GM19239 (cell line): Measurements from ENCODE around the gene ADCY4.
"Not testable (repeated sequence)": the region's sequence is repeated elsewhere in the genome, so short reads cannot be mapped to it uniquely, and the experiment has no call there.

Experiments used
- DNase-seq: peaks from one replicate; pipeline ENCODE4 v3.0.0; 2011; ENCODE audit warnings: low spot score; ENCODE audit not compliant: insufficient read length
- FAIRE-seq: peaks from 2 replicates; lab custom pipeline; 2011; peaks lifted over from hg19 to GRCh38; lab: Jason Lieb, UNC

Gene ADCY4

DNA sequence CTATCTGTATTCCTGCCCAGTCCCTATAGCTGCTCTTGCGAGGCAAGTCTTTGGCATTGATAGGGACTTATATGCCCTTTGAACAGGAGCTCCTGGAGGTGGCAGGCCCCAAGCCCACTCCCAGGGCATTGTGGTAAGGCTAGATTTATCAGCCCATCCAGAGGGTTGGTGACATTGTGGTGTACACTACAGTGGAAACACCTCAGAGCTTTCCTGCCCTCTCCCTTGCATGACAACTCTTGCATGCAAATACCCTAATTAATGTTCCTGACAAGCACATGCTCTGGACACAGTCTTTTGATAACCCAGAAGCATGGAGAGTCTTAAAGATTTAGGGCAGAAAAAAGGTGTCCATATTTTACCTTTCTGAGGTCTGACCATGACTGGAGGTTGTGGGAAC lies 5.7 kb upstream of the ADCY4 start:
- FAIRE-seq = no peak
- no peak for DNase-seq

DNA sequence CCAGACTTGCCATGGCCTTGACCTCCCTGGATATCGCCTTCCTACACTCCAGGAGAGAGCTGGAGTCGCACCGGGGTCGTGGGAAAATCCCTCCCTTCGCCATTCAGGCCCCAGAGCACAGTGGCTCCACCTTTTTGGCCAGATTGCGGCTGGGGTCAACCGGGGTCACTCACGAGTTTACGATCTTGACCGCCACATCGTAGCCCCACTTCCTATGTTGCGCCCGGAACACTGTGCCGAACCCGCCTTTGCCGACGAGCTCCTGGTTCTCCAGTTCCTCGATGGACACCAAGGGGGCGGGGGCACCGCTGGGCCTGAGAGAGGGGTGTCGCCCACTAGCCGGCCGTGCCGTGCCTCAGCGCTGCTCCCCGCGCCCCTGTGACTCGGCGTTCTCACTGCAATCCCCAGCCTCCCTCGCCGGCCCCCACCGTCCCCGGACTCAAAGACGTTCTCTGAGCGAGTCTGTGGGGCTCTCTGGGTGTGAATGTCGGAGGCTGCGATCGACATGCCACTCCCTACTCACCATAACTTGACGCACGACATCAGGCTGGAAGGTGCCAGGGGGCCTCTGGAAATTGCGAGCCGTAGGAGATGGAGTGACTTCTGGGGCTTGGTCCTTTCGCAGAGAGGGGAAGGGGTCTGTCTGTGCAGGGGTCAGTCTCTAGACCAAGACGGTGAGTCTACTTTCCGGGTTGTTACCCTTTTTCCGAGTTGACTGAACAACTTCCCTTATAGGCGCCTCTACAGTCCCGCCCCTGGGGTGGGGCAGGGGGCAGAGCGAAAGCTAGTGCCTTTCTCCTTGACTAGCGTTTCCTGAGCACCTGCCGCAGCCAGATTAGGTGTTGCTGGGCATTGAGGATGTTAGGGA lies 4.6 kb upstream of the ADCY4 start, which contains the start of gene RIPK3:
RIPK3 (minus strand) TSS at position 708 of the 868 bp plus-strand sequence; CDS start at position 543, 165 bp downstream.
- DNase-seq = peak; percentile 78
- peak; percentile 95 for FAIRE-seq

DNA sequence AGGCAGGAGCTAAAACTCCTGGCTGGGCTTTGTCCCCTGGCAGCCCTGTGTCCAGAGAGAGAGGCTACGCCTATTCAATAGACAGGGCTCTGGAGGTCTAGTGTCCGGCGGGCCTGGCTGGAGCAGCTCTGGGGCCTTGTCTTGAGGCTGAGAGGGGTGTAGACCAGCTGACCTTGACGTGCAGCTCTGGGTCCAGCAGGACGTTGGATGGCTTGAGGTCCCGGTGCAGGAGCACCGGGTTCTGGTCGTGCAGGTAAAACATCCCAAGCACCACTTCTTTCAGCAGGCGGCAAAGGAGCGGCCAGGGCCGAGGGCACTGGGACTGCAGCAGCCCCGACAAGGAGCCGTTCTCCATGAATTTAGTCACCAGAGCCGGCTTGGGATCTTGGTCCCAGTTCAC lies 4.0 kb upstream of the ADCY4 start:
- DNase-seq (no peak), FAIRE-seq (no peak)

DNA sequence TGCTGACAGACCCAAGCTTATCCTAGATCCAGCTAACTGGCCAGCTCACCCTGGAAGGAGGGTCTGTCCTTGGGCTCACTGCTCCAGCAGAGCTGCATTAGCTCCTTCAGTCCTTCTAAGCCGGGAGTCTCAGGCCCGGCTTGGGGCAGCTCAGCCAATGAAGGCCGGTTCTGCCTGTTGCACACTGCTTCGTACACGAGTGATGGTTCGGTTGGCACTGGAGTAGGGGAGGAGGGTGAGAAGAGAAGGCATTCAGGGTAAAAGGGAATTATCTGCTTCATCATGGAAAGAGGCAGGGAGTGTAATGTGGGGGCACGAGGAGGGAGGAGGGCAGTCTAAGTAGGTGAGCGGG lies 2.9 kb upstream of the ADCY4 start:
- DNase-seq (no peak), FAIRE-seq (no peak)

DNA sequence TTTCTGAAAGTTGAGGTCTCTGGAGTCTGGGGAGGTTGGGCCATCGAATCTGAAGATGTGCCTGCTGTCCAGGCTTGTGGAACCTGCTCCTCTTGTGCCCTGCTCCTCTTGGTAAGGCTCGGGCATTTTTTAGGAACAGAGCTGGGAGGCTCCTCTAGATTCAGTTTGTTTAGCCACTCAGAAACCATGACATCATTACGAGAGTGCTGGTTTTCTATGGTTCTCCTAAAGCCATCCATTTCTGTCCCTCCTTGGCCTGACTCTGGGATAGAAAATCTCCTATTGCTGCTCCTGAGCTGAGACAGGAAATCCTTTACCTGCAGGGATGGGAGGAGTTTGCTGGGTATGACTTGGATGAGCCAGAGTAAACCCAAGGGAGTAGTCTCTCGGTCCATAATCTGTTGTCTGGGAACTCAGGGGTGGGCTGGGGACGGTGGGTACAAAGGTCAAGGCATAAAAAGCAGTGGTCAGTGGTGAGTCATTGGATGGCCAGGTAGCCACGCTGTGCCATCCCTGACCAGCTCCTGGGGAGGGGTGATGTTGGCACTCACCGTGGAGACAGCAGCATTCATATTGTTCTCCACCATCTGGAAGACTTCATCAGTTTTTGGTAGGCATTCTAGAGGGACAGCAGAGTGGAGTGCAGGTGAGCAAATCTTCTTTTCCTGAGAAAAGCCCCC lies 2.4 kb upstream of the ADCY4 start:
- no peak for DNase-seq
- FAIRE-seq = no peak

DNA sequence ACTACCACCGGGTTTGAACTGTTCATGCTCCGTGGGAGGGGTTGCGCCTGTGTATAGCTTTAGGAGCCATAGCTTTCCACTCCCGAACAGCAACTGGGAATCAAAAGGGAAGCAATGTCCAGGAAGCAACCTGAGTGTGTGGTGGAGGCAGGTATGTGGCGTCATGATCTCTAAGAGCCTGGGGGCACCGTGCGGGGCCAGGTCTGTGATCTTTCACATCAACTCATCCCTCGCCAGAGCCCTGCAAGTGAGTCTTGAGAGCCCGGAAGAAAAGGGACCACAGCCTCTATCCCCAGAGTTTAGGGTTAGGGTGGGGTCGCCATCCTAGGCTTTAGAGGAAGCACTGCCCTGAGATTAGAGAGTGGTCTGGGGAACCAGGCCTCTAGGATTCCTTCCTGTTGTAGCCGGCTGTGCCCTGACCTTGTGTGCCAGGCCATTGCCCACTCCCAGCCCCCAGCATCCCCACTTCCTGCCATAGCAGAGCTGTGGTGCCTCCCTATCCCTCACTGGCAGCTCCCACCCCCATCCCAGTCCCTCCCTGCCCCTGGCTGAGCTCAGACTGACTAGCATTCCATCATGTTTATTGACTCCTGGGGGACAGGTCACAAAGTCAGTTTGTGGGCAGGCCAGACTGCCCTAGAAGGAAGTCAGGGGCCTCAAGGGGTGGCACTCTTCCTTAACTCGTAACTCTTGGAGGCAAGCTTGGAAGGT lies 745 bp upstream of the ADCY4 start:
- FAIRE-seq (no peak), DNase-seq (no peak)

DNA sequence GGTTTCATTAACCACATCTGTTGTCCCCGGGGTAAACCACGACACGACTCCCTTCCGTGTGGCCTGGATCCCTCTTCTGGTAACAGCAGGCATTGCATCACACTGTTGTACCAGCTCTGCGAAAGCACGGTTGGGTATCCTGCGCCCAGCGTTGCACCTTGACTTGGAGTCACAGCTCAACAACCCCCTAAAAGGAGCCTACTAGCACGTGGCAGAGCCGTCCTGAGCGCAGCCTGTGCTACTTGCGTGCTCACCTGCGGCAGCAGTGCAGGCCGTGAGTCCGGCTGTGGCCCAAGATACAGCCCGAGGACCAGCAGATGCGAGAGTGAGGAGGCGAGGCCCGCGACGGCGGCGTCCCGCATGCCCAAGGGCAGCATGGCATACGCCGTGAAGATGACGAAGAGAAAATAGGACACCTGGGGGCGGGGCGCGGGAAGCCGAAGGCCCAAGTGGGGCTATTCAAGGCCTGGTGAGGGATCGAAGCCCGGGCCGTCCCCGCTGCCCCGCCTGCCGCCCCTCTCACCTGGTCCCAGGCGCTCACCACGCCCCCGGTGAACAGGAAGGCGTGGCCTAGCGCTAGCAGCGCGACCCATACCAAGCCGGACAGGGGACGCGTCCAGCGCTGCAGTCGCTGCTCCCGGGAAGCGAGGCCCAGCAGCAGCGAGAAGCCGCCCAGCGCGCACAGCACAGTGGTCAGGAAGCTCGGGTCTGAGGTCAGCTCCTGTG lies 2.4 kb downstream of the ADCY4 start:
- peak; percentile 95 for DNase-seq
- peak; percentile 96 for FAIRE-seq

DNA sequence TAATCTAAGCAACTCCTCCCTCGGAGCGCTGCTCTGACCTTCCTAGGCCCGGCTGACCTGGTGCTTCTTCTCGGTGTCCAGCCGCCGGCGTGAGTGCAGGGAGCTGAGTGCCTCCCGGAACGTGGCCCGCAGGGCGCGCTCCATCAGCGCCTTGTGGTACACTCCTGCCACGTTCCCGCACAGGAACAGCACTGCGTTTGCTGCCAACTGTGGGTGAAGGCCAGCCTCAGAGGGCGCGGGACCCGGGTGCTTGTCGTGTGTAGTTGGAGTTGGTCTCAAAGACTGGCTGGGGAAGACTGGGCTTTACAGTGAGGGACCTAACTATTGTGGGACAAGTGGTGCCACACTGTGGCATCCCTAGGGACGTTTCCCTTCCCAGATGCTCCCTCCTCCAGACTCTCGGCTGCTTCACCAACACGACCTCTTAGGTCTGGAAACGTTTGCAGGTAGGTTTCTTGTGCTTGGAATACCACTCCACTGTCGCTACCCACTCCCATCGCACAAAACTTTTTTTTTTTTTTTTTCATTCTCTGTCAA lies 3.1 kb downstream of the ADCY4 start:
- DNase-seq (no peak), FAIRE-seq (no peak)

DNA sequence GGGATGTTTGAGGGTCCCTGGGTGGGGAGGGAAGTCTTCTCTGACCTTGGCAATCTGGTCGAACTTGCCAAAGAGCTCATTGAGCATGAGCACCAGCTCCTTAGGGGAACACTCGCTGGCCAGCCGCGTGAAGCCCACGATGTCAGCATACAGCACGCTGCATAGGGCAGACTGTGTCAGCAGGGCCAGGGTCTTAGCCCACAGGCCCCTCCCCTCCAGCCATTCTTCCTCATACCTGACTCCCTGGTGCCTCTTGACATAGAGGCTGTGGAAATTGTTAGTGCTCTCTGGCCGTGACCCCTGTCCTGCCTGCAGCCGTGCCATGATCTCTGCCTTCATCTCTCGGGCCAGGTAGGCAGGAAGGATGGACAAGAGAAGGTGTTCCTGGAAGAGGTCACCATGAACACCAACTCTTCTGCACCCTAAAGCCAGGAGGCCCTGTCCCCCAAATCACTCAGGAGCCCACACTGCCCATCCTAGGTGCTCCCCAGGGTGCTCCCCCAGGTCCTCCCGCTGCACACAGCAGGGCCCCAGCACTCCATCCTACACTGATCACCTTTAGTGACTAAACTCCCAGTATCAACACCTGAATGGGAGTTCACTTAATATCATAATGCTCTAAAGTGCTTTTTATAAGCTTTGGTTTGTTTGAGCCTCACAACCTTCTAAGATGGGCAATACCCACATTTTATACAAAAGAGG lies 3.7 kb downstream of the ADCY4 start:
- FAIRE-seq (no peak), DNase-seq (no peak)

DNA sequence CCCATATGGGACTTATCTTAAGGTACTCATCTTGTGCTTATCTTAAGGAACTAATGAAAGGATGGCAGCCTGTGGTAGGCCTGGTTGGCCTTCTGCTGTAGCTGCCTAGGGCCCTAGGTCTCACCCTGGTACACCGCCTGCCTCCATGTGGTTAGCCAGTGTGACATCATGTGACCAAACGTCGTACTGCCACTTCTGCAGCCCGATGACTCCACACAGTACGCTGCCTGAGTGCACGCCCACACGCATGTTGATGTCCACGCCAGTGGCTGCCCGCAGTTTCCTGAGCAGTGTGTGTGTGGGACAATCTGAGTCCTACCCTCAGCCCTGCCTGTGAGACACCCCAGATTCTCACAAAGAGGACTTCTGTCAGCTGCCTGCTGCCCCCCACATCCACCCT lies 5.1 kb downstream of the ADCY4 start:
- no peak for FAIRE-seq
- DNase-seq = no peak

DNA sequence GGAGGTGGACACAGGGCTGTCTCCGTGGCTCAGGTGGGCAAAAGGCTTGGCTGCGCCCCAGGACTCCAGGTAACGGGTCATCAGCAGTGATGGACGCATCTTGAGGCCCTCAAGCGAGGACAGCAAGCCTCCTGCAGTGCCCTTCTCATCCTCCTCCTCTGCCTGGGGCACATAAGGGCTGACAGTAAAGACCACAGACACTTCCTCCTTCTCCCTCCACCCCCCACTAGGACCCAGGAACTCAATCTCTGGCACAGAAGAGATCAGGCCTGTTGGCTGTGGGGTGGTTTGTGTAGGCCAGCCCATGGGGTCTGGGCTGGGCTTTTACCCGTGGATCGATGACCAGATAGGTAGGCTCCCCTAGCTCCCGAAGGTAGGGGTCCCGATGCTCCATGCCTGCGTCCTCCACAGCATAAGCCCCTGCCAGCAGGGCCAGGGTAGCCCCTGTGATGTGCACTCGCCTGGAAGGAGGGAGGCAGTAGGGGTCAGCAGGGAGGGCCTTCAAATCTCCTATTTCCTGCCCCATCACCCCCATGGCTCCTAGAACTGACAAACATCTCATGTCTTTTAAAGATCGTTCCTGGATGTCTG lies 5.7 kb downstream of the ADCY4 start:
- DNase-seq = no peak
- FAIRE-seq = no peak

DNA sequence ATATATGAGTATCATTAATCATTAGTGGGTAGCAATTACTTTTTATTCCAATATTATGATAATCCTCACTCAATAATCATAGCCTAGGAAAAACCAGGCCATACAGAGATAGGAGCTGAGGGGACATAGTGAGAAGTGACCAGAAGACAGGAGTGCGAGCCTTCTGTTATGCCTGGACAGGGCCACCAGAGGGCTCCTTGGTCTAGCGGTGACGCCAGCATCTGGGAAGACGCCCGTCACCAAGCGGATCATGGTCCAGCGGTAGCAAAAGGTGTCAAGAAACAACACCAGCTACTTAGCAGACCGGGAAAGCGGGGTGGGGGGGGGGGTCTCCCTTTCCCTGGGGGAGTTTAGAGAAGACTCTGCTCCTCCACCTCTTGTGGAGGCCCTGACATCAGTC lies 7.0 kb downstream of the ADCY4 start:
- DNase-seq, FAIRE-seq: not testable (repeated sequence)

DNA sequence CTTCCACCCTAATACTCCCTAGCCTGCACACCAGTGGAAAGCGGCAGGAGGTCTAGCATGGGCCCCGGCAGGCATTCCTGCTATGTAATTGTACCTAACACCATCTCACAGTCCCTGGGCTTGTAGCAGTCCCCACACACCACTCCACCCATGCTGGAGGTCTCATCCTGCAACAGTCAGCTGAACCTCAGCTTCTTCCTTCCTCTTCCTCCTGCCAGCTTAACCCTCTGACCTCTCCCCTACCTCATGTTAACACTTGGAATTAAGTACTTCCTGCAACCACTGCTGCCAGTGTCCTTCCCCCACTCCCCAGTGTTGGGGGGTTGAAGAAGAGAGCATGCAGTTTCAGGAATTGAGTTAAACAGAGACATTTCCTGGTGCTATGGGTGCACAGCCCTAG lies 7.6 kb downstream of the ADCY4 start:
- FAIRE-seq (no peak), DNase-seq (no peak)

DNA sequence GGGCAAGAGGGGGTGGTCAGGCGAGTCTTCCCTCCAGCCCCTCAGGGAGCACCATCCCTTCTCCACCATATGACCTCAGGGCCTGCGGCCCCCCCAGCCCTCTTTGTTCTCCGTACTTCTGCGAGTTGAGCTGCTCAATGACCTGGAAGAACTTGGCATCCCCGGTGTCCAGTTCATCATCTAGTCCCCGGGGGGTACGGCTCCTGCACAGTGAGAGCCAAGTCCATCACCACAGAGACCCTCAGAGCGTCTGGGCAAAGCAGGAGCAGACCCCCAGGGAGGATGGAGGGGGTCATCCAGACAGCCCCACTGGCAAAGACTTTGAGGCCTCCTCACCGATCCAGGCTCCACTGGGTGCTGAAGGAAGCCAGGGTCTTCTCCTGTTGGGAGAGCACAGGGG lies 8.9 kb downstream of the ADCY4 start:
- DNase-seq = no peak
- FAIRE-seq = no peak

DNA sequence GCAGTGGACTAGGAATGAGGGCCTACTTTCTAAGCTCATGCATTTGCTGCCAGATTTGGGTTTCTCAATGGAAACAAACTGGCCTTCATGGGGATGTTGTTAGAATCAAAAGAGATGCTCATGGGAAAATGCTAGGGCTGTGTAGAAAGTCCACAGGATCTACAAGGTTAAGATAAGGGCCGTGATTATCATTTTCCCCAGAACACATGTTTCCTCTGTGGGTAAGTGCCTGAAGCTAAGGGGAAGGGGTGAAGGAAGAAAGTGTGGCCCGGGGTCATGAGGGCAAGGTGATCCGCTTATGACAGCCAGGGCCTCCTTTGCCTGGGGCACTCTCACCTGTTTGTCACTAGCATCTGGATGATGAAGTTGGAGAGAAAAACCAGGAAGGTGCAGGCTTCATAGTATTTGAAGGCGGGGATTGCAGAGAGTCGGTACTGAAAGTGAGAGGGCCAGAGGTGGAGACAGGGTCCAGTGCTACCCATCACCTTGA lies 9.8 kb downstream of the ADCY4 start:
- FAIRE-seq (no peak), DNase-seq (no peak)

DNA sequence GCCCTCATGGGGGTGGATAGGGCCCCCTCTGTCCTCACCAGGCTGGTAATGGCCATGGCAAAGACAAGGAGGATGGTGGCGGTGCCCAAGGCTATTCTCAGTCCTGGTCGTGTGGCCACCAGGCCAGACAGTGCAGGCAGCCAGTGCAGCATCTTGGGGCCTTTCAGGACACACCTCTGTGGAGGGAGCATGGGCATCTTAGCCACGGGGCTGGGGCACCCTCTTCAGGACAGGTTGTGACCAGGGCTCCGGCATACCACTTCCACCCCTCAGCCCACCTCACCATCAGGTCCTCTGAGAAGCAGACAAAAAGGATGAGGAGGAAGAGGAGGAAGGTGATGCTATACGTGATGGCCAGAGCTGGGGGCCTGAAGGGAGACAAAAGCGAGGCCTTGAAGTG lies 10.8 kb downstream of the ADCY4 start:
- FAIRE-seq = no peak
- no peak for DNase-seq

DNA sequence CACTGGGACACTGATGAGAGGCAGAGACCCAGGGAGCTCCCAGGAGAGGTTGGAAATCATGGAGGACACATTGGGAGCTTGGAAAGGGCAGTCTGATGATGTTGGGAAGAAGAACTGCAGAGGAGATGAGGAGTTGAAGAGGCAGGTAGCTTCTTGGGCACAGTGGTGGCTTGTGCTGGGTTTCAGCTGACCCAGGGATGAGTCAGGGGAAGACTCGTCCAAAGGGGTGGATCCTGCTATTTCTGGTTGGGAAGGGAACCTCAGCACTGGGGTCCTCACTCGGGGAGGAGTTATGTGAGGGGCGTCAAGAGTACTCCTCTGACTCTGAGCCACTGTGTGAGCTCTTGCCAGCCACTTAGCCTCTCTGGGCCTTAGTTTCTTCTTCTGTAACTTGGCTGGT lies 11.5 kb downstream of the ADCY4 start:
- no peak for FAIRE-seq
- no peak for DNase-seq

DNA sequence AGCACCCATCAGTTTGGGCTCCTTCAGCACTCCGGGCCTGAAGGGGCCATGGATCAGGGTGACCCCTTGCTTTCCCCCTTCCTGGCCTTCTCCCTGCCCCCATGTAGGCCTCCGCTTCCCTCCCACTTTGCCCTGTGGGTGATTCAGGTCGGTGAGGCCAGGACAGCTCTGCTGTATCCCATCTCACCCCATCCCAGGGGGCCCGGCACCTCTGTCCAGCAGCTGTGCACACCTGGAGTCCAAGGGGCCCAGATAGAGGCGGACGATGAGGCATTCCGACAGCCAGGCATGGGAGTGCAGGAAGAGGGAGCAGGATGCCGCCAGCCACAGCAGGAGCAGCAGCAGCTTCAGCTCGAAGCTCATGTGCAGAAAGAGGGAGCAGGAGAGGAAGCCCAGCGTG lies 12.2 kb downstream of the ADCY4 start:
- DNase-seq (no peak), FAIRE-seq (no peak)
